Fibroblast of the aortic adventitia (primary cell): Measurements from ENCODE around the gene LRP1. TPM values are rescaled to one million over a fixed set of nuclear protein-coding genes. Genes with fewer than 3 reads are reported as not detected.
A peak's percentile ranks its signal among the peaks of the same experiment; 100 is the strongest.

ENCODE experiments used
- DNase-seq: peaks from one replicate; pipeline ENCODE4 v3.0.0-alpha.2; 2010; ENCODE audit warnings: low read depth
- H3K4me3 ChIP-seq: 2 replicates; pipeline ENCODE4 v1.5.1; 2011; ENCODE audit warnings: low read depth, mild to moderate bottlenecking, control low read depth, low read length, moderate library complexity
- CTCF ChIP-seq: IDR thresholded peaks from 2 replicates; pipeline ENCODE4 v1.5.1; 2011; ENCODE audit warnings: mild to moderate bottlenecking, low read length, control low read depth, inconsistent platforms; ENCODE audit not compliant: insufficient read depth
- total RNA-seq: library from RNA; depleted of rRNA; stranded (reverse); fragments of >200 nt; gene quantifications from 2 replicates; pipeline ENCODE4 v1.2.3, GENCODE V29; 2012; ENCODE audit warnings: low replicate concordance

LRP1 gene
- total RNA-seq, 1 donor, result 541 TPM

GRCh38 chr12:57090924-57091637, 37.2 kb upstream of the LRP1 start:
- peak overlapping the region; percentile 95 for H3K4me3 ChIP-seq
- no peak for DNase-seq
- peak; percentile 33 for TF ChIP-seq CTCF

- peak overlapping the region; percentile 95 for H3K4me3 ChIP-seq
- no peak for TF ChIP-seq CTCF
- no peak for DNase-seq
Observed at GRCh38 chr12:57091638-57092528, 36.4 kb upstream of the LRP1 start.

- no peak for DNase-seq
- no peak for TF ChIP-seq CTCF
- H3K4me3 ChIP-seq, result peak overlapping the region; percentile 39
Observed at GRCh38 chr12:57092529-57092862, 35.8 kb upstream of the LRP1 start.

GRCh38 chr12:57092876-57093414, 35.3 kb upstream of the LRP1 start:
- H3K4me3 ChIP-seq, result peak overlapping the region; percentile 39
- DNase-seq, result no peak
- no peak for TF ChIP-seq CTCF

- peak; percentile 64 for TF ChIP-seq CTCF
- H3K4me3 ChIP-seq, result peak overlapping the region; percentile 14
- DNase-seq, result peak; percentile 85
Observed at GRCh38 chr12:57093415-57094207, 34.7 kb upstream of the LRP1 start.
